Lower leg skin (tissue), 3 donors: ENCODE results near the gene IDE.

Experiments
- POLR2A ChIP-seq, 2 donors: fragments of 450-650 bp; IDR thresholded peaks; one replicate each; pipeline ENCODE4 v1.6.1; 2016 to 2017; ENCODE audit warnings: antibody characterized with exemption in 2 of 2, mild to moderate bottlenecking in 1 of 2, moderate library complexity in 1 of 2
- TF ChIP-seq, protein P1 (sequence below), 3 donors: fragments of 450-650 bp; IDR thresholded peaks; one replicate each; pipeline ENCODE4 v1.5.1; 2016; ENCODE audit warnings: antibody characterized with exemption in 3 of 3, mild to moderate bottlenecking in 3 of 3, moderate library complexity in 2 of 3

GRCh38 chr10:92615515-92615914 is 41.6 kb upstream of the IDE start:
- TF ChIP-seq, protein P1, sequence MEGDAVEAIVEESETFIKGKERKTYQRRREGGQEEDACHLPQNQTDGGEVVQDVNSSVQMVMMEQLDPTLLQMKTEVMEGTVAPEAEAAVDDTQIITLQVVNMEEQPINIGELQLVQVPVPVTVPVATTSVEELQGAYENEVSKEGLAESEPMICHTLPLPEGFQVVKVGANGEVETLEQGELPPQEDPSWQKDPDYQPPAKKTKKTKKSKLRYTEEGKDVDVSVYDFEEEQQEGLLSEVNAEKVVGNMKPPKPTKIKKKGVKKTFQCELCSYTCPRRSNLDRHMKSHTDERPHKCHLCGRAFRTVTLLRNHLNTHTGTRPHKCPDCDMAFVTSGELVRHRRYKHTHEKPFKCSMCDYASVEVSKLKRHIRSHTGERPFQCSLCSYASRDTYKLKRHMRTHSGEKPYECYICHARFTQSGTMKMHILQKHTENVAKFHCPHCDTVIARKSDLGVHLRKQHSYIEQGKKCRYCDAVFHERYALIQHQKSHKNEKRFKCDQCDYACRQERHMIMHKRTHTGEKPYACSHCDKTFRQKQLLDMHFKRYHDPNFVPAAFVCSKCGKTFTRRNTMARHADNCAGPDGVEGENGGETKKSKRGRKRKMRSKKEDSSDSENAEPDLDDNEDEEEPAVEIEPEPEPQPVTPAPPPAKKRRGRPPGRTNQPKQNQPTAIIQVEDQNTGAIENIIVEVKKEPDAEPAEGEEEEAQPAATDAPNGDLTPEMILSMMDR (IDR thresholded peaks at IDR 0.05), result no peak
- no peak for TF ChIP-seq POLR2A (IDR thresholded peaks at IDR 0.05)
